Measurements from ENCODE around the gene AWAT2.

AWAT2 gene

GRCh38 chrX:70049925-70050324 lies at the start of gene AWAT2:
Gene AWAT2 (minus strand): TSS chrX:70049938. CDS start chrX:70049932, 6 bp downstream.
- DNase-seq = no peak

- no peak for DNase-seq
Observed at GRCh38 chrX:70096052-70096451, 46.3 kb upstream of the AWAT2 start.

- DNase-seq = no peak
Observed at GRCh38 chrX:70092247-70092646, 42.5 kb upstream of the AWAT2 start.

GRCh38 chrX:70089604-70090297 lies 40.0 kb upstream of the AWAT2 start:
- DNase-seq = no peak

- no peak for DNase-seq
Observed at GRCh38 chrX:70088751-70089150, 39.0 kb upstream of the AWAT2 start.

- DNase-seq = no peak
Observed at GRCh38 chrX:70087857-70088630, 38.3 kb upstream of the AWAT2 start.

GRCh38 chrX:70084592-70085240 lies 35.0 kb upstream of the AWAT2 start:
- DNase-seq = no peak

GRCh38 chrX:70082723-70083122 lies 33.0 kb upstream of the AWAT2 start:
- no peak for DNase-seq

GRCh38 chrX:70079870-70080269 lies 30.1 kb upstream of the AWAT2 start:
- DNase-seq = no peak

GRCh38 chrX:70079297-70079696 lies 29.6 kb upstream of the AWAT2 start:
- DNase-seq = no peak

GRCh38 chrX:70066646-70067045 lies 16.9 kb upstream of the AWAT2 start:
- no peak for DNase-seq

- no peak for DNase-seq
Observed at GRCh38 chrX:70062961-70063550, 13.3 kb upstream of the AWAT2 start.

GRCh38 chrX:70062076-70062475 lies 12.3 kb upstream of the AWAT2 start, which contains the start of gene OTUD6A:
Gene OTUD6A (plus strand): TSS chrX:70062457. CDS start chrX:70062525, 68 bp downstream.
- DNase-seq = no peak

GRCh38 chrX:70054391-70054790 lies 4.7 kb upstream of the AWAT2 start:
- DNase-seq = no peak

- no peak for DNase-seq
Observed at GRCh38 chrX:70052895-70053615, 3.3 kb upstream of the AWAT2 start.

GRCh38 chrX:70049406-70049805 lies 332 bp downstream of the AWAT2 start:
- no peak for DNase-seq

- DNase-seq = no peak
Observed at GRCh38 chrX:70046978-70047377, 2.8 kb downstream of the AWAT2 start.

GRCh38 chrX:70044541-70045245 lies 5.0 kb downstream of the AWAT2 start:
- no peak for DNase-seq

- DNase-seq = no peak
Observed at GRCh38 chrX:70043685-70044084, 6.1 kb downstream of the AWAT2 start.

GRCh38 chrX:70042399-70043371 lies 7.1 kb downstream of the AWAT2 start:
- DNase-seq = no peak

GRCh38 chrX:70041993-70042392 lies 7.7 kb downstream of the AWAT2 start:
- no peak for DNase-seq

All from NCI-H1417 treated with DMSO at 0.1 percent for 48 hours (cell line).